NCI-H460 (cell line): ENCODE data around the gene HMG20A. TPM values are rescaled to one million over a fixed set of nuclear protein-coding genes. Genes with fewer than 3 reads are reported as not detected.
"Not testable (repeated sequence)": the region's sequence is repeated elsewhere in the genome, so short reads cannot be mapped to it uniquely, and the experiment has no call there.

Experiments
- DNase-seq: peaks from one replicate; pipeline ENCODE4 v3.0.0-alpha.2; 2016; ENCODE audit warnings: low read depth; ENCODE audit errors: extremely low read depth
- total RNA-seq: library from RNA; depleted of rRNA; stranded (reverse); fragments of >200 nt; shearing (Covaris generic); gene quantifications from 2 replicates; pipeline ENCODE4 v1.2.3, GENCODE V29; 2014

HMG20A gene
- total RNA-seq, 1 experiment from 2014 or later: 28.7 TPM

DNA sequence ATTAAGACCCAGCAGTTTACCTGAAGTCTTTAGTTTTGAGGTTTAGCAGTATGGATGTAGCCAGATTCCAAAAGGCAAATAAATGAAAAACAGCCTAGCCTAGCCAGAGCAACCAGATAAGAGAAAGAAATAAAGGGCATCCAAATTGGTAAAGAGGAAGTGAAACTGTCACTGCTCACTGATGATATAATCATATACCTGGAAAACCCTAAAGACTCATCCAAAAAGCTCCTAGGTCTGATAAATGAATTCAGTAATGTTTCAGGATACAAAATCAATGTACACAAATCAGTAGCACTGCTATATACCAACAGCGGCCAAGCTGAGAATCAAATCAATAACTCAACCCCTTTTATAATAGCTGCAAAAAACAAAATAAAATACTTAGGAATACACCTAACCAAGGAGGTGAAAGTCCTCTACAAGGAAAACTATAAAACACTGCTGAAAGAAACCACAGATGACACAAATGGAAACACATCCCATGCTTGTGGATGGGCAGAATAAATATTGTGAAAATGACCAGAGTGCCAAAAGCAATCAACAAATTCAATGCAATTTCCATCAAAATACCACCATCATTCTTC lies 14.4 kb upstream of the HMG20A start:
- not testable (repeated sequence) for DNase-seq

DNA sequence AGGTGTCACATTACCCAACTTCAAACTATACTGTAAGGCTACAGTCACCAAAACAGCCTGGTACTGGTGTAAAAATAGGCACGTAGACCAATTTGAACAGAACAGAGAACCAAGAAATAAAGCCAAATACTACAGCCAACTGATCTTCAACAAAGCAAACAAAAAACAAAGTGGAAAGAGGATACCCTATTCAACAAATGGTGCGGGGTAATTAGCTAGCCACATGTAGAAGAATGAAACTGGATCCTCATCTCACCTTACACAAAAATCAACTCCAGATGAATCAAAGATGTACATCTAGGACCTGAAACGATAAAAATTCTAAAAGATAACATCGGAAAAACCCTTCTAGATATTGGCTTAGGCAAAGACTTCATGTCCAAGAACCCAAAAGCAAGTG lies 13.8 kb upstream of the HMG20A start:
- DNase-seq: no peak

DNA sequence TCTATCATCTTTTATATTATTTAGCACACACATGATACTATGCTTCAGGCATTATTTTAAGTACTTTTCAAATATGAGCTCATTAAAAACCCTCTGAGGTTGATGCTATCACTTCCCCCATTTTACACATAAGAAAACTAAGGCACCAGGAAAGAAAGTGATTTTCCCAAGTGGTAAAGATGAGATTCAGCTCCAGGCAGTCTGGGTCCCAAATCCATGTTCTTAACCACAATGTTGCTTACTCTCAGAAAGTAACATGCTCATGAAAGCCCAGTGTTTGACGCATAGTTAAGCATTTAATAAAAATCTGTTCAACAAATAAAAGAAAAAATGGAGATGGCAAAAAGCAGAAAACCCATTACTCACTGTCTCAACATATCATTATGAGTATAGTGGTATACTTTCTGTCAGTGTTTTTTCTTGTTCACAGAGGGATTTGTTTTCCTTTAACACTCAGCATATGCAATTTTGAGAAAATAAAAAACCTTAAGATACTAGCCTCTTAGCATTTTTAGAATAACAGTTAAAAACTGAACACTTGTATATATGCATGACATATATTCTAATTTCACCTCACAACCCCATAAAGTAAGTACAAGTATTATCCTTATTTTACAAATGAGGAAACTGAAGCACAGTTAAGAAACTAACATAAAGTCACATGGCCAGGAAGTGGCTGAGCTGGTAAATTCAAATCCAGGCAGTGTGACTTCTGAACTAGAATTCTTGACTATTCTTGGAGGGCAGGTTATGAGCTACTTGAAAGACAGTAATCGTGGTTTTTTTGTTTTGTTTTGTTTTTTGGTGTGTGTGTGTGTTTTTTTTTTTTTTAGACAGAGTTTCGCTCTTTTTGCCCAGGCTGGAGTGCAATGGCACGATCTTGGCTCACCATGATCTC lies 11.2 kb upstream of the HMG20A start:
- no peak for DNase-seq

DNA sequence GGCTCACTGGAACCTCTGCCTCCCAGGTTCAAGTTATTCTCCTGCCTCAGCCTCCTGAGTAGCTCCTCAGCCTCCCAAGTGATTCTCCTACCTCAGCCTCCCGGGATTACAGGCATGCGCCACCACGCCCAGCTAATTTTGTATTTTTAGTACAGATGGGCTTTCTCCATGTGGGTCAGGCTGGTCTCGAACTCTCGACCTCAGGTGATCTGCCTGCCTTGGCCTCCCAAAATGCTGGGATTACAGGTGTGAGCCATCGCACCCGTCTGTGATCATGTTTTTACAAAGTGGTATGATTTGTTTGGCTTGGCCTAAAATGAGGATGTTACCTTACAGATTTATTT lies 10.6 kb upstream of the HMG20A start:
- DNase-seq: not testable (repeated sequence)

DNA sequence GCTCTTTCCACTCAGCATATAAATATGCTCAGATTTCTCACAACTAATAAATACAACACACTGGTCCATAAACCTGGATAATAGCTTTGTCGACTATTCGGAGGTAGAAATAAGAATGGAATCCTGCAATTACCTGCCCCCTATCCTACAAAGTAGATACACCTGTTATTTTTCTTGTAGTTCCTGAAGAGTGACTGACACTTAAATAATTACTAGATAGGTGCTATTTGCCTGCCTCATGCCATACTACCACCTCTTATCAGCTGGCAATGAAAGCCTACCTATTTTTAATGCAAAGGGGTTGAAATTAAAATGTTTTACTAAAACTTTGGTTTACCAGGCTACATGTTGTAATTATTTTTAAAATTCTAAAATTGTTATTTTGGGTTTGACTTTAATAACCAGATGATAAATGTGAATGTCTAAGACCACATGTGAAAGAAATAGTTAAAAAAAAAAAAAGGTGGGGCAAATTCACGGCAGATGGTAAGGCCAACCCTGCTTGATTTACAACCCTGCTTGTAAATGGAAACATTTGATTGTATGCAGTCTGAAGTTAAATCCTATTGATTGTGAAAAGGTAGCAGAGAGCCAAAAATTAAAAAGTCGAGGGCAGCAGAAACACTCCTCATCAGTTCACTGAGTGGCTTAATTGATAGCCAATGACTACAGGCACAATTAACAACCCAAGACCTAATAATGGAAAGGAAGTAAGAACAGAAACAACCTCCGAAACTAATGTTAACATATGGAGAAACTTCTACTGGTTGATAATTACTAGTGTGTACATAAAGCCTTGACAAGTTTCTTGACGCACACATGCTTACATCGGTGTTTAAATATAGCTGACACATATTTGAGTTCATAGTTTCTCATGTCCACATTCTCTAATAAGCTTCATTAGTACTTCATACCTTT lies 9.7 kb upstream of the HMG20A start:
- DNase-seq: no peak

DNA sequence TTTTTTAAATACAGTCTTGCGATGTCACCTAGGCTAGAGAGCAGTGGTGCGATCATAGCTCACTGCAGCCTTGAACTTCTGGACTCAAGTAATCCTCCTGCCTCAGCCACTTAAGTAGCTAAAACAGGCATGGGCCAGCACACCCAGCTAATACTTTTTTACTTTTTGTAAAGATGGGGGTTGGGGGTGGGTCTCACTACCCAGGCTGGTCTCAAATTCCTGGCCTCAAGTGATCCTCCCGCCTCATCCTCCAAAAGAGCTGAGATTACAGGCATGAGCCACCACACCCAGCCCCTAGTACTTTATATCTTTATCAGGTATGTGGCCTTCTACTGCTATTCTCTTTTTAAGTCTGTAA lies 9.1 kb upstream of the HMG20A start:
- no peak for DNase-seq

DNA sequence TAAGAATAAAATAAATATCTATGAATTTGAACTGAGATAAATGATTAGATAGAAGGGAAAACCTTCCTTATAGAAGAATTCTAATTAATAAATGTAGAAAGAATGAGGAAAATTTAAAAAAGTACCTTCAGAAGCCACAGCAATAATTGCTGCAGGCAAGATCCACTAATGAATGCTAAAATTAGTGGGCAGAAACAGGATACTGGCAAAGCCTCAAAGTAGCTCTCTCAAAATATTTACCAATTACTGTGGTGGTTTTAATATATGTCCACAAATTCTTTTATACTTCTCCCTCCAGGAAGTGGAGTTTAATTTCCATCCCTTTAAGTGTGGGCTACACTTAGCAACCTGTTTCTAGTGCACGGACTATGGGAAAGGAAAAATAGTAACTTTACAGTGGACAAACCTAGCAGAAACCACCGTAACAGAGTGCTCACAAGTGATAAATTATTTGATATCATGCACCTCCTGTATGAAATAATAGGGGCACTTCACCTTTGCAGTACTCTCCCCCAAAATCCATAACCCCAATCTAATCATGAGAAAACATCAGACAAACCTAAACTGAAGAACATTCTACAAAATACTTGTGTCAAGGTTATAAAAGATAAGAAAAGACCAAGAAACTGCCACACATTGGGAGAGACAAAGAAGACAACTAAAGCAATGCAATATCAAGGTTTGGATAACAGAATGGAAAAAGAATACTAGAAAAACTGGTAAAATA lies 7.6 kb upstream of the HMG20A start:
- DNase-seq: no peak

DNA sequence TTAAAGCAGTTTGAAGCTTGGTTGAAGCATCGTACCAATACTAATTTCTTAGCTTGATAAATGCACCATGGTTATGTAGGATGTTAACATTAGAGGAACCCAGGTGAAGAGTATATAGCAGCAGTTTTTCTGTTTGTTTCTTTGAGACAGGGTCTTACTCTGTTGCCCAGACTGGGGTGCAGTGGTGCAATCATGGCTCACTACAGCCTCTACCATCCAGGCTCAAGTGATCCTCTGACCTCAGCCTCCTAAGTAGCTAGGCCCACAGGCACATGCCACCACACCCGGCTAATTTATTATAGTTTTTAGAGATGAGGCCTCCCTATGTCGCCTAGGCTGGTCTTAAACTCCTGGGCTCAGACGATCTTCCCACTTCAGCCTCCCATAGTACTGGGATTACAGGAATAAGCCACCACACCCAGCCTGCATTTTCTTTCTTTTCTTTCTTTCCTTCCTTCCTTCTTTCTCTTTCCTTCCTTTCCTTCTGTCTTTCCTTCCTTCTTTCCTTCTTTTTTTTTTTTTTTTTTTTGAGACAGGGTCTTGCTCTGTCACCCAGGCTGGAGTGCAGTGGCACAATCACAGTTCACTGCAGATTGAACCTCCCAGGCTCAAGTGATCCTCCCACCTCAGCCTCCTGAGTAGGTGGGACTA lies 6.9 kb upstream of the HMG20A start:
- DNase-seq: no peak

DNA sequence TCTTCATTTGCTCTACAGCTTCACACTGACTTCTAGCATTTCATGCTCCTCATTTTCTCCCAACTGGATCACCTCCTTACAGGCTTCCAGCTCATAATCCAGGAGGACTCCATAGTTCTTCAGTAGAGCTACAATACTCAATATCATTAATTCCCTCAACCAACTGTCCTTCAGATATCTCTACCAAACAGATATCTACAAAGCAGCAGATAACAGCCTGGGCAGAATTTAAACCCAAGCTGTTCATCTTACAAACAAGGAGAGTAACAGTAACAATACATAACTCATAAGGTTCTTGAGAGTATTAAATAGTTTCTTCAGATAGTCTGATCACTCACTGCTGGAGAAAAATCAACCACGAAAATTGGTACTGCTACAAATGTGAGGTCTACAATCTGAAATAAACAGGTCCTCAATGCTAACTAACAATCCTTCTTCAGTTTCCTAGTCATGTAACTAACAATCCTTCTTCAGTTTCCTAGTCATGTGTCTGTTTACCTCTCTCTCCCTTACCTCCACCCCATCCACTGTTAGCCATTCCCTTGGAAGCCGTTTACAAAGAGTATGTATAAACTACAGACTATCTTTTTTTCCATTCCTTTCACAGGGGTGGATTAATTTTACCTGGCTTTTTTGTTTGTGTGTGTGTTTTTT lies 5.8 kb upstream of the HMG20A start:
- no peak for DNase-seq

DNA sequence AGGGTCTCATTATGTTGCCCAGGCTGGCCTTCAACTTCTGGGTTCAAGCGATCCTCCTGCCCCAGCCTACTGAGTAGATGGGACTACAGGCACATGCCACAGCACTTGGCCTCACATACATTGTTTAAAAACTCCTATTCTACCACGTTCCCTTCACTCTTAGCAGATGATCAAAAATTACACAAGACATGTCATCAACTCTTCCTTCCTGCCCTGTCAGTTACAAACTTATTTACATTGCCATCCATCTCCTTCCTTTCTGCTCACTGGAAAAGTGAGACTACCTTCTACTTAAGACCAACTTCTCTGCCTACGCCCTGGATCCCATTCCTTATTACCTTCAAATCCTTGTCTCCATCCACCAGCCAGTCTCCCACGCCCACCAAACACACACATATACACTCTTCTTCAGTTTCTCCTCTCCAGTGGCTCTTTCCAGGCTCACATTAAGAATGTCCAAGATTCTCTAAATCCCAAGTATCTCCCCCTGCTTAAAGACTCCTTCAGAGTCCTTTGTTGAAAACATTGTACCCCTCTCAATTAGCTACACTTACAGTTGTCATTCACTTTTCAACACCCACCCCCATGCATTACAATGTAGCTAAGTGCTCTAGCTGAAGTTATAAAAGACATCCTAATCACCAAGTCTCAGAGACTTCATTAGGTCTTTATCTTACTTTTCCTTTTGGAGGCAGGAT lies 5.1 kb upstream of the HMG20A start:
- no peak for DNase-seq

DNA sequence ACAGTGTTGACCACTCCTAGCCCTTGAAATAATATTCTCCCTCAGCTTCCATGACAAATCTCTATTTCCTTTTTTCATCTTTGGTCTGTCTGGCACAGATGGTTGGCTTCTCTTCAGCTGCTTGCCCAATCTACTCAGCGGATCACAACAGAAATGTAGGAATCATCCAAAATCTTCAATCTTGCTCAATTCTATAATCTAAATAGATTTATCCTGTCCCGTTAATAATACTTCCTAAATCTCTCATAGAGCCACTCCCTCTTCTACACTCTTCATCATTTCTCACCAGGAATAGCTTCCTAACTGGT lies 4.6 kb upstream of the HMG20A start:
- no peak for DNase-seq

DNA sequence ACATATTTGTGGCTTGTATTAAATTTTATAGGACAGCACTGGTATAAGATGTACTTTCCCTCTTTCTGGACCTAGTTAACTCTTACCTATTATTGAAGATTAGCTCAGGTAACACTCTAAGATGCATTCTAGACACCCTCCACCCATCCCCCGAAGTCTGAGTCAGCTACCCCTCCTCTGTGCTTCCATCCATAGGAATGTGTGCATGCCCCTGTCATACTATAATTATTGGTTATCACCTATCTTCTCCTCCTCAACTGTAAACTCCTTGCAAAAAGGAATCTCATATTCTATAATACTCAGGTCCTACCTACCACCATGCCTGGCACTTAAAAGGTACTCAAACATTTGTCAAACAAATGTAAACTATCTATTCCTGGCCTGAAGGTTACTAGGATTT lies 3.7 kb upstream of the HMG20A start:
- DNase-seq: no peak

DNA sequence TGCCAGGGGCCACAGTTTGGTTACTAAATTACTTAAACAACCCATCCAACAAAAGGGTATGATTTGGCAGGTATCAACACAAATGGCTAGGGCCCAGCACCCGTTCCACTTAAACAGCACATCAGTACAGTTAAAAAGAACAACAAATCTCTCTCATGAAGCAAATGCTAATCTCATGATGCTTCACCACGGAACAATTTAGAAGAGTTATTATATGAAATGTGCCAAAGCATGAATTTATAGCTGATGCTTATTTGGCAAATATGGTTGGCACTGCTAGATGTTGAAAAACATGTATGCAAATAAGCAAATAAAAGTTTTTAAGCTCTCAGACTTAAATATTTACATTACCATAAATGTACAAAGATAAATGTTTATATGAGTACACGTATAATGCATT lies 3.1 kb upstream of the HMG20A start:
- no peak for DNase-seq

DNA sequence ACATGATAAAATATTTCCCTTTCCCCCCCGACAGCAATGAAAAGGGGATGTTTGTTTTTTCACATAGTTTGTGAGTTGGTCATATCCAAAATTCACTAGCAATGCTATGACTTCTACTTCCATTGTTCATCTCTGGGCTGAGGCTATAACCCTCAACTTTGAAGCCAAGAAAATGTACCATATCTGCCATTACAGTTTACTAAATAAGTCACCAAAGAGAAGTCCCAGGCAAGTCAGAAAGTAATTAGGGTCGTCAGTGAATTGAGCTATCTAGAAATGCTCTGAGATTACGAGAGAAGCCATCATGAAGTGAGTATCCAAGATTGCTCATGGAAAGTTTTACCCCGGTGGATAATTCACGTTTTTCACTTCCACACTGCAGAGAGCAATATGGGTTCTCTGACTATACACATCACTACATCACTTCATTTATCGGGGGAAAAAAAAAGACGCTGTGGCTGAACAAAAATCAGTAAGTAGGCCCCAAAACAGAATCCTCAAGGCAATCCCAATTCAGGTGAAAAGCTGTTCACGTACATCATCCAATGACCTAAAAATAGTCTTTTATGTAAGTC lies 2.2 kb upstream of the HMG20A start:
- no peak for DNase-seq

DNA sequence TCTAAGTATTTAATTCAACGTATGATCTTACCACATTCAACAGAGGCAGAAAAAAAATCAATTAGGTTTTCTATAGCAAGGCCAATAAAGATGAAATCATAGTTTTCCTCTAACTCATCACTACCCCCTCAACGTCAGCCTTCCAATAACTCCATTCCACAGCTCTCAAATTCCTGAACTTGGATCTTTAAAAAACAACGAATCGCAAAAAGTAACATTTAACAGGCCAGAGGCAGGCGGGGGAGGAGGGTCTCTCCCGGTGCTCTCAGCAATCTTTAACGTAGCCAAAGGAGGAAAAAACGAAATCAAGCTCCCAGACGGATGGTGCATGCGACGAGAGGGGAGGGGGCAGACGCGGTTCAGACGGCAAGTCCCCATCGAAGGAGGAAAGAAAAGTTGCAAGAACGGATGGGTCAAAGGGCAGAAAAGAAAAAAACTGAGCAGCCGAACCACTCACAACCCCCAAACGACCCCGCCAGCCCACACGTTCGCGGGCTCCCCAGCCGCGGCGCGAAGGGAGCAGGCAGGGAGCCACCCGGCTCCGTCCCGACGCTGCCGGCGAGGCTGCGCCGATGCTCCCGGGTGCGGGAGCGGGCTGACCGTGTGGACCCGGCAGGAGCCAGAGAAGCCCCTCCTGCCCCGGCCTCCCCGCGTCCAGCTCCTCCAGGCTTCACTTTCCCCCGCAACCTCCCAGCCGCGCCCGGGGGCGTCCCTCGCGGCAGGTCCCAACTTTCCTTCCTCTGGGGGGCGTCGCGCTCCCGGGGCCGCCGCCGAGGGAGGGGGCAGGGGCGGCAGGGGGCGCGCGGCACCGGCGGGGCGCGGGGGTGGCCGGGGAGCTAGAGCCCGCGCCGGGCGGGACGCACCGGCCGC lies 1.5 kb upstream of the HMG20A start:
- DNase-seq: no peak

DNA sequence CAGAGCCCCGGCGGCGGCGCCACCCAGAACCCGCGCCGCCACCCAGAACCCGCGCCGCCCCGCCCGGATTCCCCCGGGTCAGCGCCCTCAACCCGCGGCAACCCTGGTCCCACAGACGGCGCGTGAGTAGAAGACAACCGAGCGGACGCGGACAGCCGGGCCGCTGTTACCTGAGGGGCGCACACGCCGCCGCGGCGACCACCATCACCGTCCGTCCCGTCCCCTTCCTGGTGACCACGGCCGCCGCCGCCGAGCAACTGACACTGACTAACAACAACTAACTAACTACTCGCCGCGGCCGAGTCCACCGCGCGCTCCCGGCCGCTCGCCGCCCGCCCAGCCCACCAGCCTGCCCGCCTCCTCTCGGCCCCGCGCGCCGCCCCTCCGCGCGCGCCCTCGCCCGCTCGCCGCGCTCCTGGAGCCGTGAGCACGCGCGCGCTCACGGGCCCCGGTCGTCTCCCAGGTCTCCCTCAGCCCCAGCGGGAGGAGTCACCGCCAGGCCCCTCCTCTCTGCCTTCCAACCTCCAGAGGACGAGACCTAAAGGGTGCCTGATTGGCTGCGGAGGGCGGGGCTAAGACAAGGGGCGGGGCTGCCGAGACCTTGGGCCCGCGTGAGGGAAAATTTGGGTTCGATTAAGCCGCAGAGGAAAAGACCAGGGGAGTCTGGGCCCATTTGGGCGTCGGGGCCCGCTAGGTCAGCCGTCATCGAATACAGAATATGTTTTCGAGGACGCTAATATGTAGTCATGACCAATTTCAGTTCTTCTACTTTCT lies 665 bp upstream of the HMG20A start, which contains the start of gene PEAK1:
Gene PEAK1, minus strand, starts transcription at position 269 of the 774 bp plus-strand sequence. CDS start 238,178 bp downstream, outside the sequence.
- peak; percentile 98 for DNase-seq

DNA sequence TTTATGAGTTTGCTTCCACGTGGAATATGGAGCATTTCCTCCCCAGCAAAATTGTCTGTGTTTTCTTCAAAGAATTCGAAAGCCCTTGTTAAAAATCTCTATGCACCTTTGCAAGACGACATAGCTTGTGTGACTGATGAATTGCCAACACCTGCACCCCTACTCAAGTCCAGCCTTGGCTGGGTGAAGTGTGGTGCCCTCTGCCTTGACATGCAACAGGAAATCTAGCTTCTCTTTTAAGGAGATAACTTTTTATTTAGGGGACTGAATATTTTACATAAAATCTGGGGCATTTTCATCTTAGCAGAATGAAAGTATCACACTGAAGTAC lies 647 bp downstream of the HMG20A start:
- no peak for DNase-seq
